ENCODE measurements around the gene CHRM4. TPM values are rescaled to one million over a fixed set of nuclear protein-coding genes. Genes with fewer than 3 reads are reported as not detected.

CHRM4 gene
- total RNA-seq, 4 donors from 2014 or later: 0.22 TPM; not detected in 3

GRCh38 chr11:46363455-46364005 lies 28.0 kb downstream of the CHRM4 start:
- Histone ChIP-seq H3K9me3 (no peaks in the 10 kb centered on the region), H3K4me3 (replicated peaks in 1 of 3) (no peak overlapping the region), H3K36me3 (peaks cover 0 to 7% of the 10 kb centered on the region in 2 donors), H3K4me1 (peaks cover 18 to 29% of the 10 kb centered on the region in 2 donors), H3K27me3 (no peaks in the 10 kb centered on the region), H3K27ac (no peak overlapping the region)
- TF ChIP-seq POLR2A (IDR thresholded peaks at IDR 0.05) (no peak), CTCF (IDR thresholded peaks at IDR 0.05) (no peak)
- DNase-seq: no peak
- WGBS, 2 donors: 50 to 72% methylated on average over 8 to 9 of the region's 21 CpGs
- intact Hi-C loops (cut with DNase I): no loop called here

- DNase-seq: no peak
- H3K4me1 ChIP-seq: peaks cover 18 to 29% of the 10 kb centered on the region in 2 donors
- 74 to 89% methylated on average over 9 of the region's 9 CpGs for WGBS, 2 donors
- H3K36me3 ChIP-seq: peaks cover 0 to 3% of the 10 kb centered on the region in 2 donors
- H3K27ac ChIP-seq: peak overlapping the region in 2 of 3 donors; percentile 38 to 43
- no peaks in the 10 kb centered on the region for H3K9me3 ChIP-seq
- H3K27me3 ChIP-seq: no peaks in the 10 kb centered on the region
- H3K4me3 ChIP-seq (replicated peaks in 1 of 3): no peak overlapping the region
- intact Hi-C loops (cut with DNase I): no loop called here
- TF ChIP-seq CTCF (IDR thresholded peaks at IDR 0.05): no peak
- no peak for TF ChIP-seq POLR2A (IDR thresholded peaks at IDR 0.05)
Measured at GRCh38 chr11:46363031-46363407, 28.6 kb downstream of the CHRM4 start.

- Histone ChIP-seq H3K27ac (peak overlapping the region in 2 of 3 donors; percentile 38 to 43), H3K4me1 (peaks cover 18 to 27% of the 10 kb centered on the region in 2 donors), H3K9me3 (no peaks in the 10 kb centered on the region), H3K4me3 (replicated peaks in 1 of 3) (no peak overlapping the region), H3K36me3 (no peaks in the 10 kb centered on the region), H3K27me3 (no peaks in the 10 kb centered on the region)
- no peak for DNase-seq
- WGBS, 2 donors: 76 to 84% methylated on average over 19 to 20 of the region's 20 CpGs
- no peak for TF ChIP-seq CTCF (IDR thresholded peaks at IDR 0.05)
- no peak for TF ChIP-seq POLR2A (IDR thresholded peaks at IDR 0.05)
- intact Hi-C loops (cut with DNase I): no loop called here
Measured at GRCh38 chr11:46362156-46363030, 29.2 kb downstream of the CHRM4 start.

- Histone ChIP-seq H3K4me3 (replicated peaks in 1 of 3) (peak overlapping the region in 1 of 3 donors; percentile 15), H3K4me1 (peaks cover 18 to 24% of the 10 kb centered on the region in 2 donors), H3K27ac (peak overlapping the region; percentile 41 to 66 (median 43)), H3K36me3 (no peaks in the 10 kb centered on the region), H3K9me3 (no peaks in the 10 kb centered on the region), H3K27me3 (no peaks in the 10 kb centered on the region)
- TF ChIP-seq CTCF (IDR thresholded peaks at IDR 0.05) (no peak), POLR2A (IDR thresholded peaks at IDR 0.05) (no peak)
- intact Hi-C loops (cut with DNase I): no loop called here
- peak; percentile 69 to 75 for DNase-seq
- 16 to 24% methylated on average over 9 to 21 of the region's 26 CpGs for WGBS, 2 donors
Measured at GRCh38 chr11:46361283-46362155, 30.1 kb downstream of the CHRM4 start.
